NCI-H2081 (cell line): ENCODE measurements around the gene GPR137.
A peak's percentile ranks its signal among the peaks of the same experiment; 100 is the strongest.

Experiments
- DNase-seq, 2 experiments: peaks; one replicate each; lab custom pipeline; 2025; lab: John Stamatoyannopoulos, UW

Gene GPR137

DNA sequence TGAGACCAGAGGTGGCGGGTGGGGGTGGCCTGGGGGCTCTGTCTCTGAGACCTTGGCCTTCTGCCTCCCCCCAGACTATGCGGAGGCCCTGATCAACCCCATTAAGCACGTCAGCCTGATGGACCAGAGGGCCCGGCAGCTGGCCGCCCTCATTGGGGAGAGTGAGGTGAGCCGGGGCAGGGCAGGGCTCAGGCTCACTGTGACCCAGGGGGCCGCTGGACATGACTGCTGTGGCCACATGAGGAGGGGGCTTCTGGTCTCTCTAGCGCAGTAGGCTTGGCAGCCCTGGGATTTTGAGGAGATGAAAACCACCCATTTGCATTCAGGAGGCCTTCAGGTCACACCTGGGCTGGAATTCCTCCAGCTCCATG is 21.7 kb upstream of the GPR137 start:
- DNase-seq, result no peak

- peak; percentile 17 to 46 for DNase-seq
Observed at GRCh38 chr11:64264371-64264852, 21.2 kb upstream of the GPR137 start.

DNA sequence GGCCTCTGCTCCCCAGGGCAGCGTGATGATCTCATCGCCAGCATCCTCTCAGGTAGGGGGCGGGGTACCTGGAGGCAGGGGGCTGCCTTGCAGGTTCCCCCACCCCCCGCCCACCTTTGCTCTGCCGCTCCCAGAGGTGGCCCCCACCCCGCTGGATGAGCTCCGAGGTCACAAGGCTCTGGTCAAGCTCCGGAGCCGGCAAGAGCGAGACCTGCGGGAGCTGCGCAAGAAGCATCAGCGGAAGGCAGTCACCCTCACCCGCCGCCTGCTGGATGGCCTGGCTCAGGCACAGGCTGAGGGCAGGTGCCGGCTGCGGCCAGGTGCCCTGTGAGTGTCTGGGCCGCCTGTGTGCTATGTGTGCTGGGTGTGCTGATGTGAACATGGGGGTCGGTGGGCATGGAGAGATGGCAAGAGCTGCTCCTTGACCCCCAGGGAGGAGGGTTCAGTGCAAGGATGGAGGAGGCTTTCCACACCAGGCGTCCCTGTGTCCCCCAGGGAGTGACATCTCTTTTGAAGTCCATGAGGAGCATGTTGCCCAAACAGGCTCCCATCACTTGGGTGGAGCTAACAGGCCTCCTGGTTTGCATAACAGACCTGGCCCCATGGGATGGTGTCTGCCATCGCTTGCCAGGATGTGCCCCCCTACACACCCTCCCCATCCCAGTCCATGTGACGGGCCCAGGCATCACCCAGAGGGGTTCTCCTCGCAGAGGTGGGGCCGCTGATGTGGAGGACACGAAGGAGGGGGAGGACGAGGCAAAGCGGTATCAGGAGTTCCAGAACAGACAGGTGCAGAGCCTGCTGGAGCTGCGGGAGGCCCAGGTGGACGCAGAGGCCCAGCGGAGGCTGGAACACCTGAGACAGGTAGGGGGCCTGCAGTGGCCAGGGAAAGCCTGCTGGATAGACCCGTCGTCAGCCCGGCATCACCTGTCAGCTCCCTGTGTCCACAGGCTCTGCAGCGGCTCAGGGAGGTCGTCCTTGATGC is 20.2 kb upstream of the GPR137 start:
- DNase-seq, result no peak

GRCh38 chr11:64266339-64266738 is 19.3 kb upstream of the GPR137 start:
- DNase-seq, result no peak

DNA sequence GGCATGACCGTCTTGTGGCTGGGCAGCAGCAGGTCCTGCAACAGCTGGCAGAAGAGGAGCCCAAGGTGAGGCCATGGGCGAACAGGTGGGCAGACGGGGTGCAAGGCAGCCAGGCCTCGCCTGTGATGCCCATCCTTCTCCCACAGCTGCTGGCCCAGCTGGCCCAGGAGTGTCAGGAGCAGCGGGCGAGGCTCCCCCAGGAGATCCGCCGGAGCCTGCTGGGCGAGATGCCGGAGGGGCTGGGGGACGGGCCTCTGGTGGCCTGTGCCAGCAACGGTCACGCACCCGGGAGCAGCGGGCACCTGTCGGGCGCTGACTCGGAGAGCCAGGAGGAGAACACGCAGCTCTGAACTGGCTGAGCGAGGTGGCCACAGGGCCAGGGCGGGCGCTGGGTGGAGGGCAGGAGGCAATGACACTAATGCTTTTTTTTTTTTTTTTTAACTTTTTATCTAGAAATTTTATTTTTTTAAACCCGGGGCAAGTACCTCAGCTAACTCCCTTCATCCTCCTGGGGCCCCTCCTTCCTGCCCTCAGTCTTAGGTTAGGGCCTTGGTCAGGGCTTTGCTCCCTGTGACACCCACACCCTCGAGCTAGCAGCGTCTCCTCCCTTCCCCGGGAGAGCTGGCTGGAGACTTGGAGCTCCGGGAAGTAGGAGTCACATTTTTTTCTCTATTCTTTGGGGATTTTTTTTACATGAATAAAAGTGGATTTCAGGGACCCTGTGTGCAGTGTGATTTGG is 18.3 kb upstream of the GPR137 start:
- DNase-seq, result peak; percentile 14 to 49

DNA sequence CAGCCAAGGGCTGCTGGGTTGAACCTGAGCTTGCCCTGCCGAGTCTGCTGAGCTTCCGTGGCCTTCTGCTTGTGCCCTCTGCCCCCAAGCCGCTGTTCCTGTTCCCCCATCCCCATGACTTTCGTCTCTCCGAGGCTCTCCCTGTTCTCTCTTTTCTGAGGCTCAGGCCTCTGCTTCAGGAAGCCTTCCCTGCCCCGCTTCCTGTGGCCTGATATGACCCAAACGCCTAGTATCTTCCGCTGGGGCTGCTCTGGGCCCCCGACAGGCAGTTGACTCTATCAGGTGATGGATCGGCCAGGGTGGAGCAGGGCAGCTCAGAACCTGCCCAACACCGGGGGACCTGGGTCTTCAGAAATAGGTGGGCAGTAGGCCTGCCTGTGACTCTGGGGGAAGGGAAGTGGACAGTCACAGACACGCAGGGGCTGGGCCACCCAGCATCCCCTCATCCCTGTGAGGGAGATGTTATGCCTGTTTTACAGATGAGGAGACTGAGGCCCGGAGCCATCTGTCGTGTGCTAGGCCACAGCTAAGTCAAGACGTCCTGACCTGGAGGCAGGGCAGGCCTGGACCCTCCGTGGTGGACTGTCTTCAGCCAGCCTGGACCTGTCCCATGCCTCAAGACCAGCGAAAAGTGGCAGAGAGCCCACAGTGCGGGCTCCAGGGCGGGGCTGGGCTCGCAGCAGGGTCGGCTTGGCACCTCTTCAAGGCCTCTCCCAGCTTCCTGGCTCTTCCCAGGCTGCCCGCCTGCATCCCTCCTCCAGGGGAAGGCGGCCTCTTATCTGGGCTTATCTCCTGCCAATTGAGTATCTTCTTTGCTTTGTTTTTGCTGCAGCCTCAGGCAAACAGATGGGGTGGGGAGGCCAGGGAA is 17.4 kb upstream of the GPR137 start:
- DNase-seq, result no peak

- no peak for DNase-seq
Observed at GRCh38 chr11:64268893-64269539, 16.6 kb upstream of the GPR137 start.

GRCh38 chr11:64269540-64270220 is 16.0 kb upstream of the GPR137 start:
- peak; percentile 99 for DNase-seq

GRCh38 chr11:64275031-64275800 is 10.4 kb upstream of the GPR137 start:
- DNase-seq, result no peak

DNA sequence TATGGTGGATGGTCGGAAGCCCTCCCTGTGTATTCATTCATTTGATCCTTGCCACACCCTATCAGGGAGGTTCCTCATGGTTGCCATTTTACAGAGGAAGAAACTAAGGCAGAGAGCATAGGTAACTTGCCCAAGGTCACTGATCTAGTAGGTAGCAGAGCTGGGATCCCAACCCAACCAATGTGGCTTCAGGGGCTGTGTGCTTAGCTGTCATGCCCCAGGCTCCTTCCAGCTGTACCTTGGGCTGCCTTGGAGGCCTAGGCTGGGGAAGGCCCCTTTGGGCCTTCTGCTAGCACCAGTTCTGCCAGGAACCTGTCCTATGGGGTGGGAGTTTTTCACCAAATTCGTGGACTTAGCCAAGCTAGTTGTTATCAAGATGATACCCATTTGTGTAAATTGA is 9.8 kb upstream of the GPR137 start:
- DNase-seq, result no peak

DNA sequence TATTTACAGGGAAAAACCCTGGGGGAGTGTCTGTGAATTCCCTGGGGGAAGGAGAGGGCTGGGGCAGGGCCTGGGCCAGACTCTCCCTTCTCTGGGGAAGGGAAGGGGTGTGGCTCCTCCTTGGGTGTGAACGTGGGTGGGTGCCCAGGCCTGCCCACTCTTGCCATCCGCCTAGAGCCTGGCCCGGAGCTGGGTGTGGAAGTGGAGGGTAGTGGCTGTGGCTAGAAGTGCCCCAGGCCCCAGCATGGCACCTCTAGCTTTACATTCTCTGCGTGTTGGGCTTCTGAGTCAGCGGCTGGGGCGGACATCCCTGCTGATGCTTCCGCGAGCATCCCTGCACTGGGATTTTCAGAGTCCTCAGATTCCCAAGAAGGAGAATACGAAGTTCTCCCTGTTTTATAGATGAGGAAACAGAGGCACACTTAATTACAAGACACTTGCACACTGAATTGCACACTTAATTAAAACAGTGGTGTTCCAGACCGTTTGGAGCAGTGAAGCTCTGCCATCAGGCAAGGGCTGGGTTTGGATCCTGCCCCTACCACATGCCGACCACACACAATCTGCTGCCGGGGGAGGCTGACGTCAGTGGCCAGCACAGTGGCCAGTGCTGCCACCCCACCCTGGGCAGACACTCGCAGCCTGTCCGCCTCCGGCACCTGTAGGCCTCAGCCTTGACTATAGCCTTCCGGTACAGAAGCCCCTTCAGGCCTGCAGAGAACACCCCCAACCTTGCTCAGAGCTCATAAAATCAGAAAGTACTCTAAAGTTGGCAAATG is 8.8 kb upstream of the GPR137 start:
- DNase-seq, result no peak

GRCh38 chr11:64278576-64279190 is 7.0 kb upstream of the GPR137 start:
- DNase-seq, result no peak

- no peak for DNase-seq
Observed at GRCh38 chr11:64281957-64282770, 3.5 kb upstream of the GPR137 start.

DNA sequence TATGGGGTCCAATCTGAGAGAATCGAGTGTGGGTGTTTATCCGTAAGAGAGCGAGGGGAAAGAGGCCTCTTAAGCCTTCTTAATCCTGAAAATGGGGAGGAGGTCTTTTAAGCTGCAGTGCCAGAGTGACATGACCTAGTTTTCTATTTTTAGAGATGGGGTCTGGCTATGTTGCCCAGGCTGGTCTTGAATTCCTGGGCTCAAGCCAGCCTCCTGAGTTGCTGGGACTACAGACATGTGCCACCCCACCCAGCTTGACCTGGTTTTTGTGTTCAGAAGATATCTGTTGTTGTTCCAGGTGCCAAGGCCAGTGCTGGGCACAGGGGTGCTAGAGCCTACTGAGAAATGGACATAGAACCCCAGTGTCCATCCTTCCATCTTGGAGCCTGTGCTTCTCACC is 2.6 kb upstream of the GPR137 start:
- DNase-seq, result no peak

GRCh38 chr11:64284048-64284961 is 1.3 kb upstream of the GPR137 start, which contains the start of gene BAD:
Gene BAD, minus strand, starts transcription at chr11:64284665. Its CDS starts 297 bp downstream, at chr11:64284368.
- peak; percentile 92 for DNase-seq

- peak; percentile 39 to 70 for DNase-seq
Observed at GRCh38 chr11:64285885-64286800, 495 bp downstream of the GPR137 start.
